Activated CD4-positive, CD25-positive, alpha-beta regulatory T cell treated with anti-CD3 and anti-CD28 coated beads, Interleukin-2, amount 50 U/mL, for 16 hours (primary cell): ENCODE measurements around the gene GSG1L.

Source experiments
- DNase-seq: peaks from one replicate; pipeline ENCODE4 v3.0.0-alpha.2; 2020; ENCODE audit warnings: low read depth, low spot score

GSG1L gene

DNA sequence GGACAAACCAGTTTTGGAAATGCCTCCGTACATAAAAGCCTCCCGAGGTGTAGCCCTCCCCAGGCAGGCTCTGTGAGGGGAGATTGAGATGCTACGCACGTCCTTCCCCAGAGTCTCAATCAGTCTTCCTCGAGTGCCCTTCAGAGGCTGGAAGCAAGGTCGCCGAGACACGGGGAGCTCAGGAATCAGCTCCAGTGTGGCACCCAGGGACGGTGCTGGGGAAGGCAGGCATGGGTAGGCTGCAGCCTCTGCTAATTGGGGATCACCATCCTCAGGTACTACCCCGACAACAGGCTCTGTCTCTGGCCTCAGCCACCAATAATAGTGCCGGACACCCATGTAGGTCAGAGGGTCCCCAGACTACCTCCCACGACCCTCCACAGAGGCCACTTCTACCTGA lies 28.1 kb upstream of the GSG1L start:
- DNase-seq: no peak

DNA sequence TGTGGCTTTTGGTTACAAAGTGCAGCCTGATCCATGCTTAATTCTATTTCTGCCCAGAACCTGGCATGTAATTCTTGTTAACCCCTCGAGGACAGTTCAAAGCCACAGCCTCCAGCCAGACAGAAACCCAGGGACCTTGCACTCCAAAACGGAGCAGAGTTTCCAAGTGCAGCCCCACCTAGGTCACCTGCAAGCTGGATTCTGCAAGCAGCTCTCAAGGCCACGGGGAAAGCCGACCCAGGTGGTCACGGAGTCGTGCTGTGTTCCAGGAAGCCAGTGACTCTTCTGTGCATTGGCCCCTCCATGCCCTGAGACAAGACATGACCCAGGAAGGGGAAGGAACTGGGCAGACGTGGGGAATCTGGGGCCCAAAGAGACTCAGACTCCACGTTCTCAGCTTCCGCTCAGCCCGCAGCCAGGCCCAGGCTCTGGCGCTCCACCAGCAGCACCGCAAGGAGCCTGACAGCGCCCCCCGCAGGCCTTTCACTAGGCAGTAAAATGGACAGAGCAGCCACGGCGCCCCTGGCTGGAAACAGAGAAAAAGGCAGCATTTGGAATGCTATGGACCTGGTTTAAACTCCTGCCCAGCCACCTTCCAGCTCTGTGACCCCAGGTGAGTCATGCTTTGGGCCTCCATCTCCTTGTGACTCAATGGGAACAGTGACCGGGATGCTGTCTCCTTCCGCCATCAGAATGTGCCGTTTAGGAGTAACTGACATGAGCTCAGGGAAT lies 27.3 kb upstream of the GSG1L start:
- DNase-seq: no peak

DNA sequence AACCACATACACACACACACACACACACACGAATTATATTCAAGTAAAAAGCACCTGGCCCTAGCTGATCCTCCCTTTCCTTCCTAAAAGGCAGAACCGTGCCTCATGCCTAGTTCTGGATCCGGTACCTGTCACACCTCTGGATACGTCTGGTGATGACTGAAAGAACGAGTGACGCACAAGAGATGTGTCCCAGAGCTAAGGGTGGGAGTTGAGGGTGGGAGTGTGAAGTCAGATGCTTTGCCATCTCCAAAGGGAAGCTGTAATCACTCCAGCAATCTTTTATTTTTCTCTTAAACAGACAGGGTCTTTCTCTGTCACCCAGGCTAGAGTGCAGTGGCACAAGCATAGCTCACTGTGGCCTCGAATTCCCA lies 26.5 kb upstream of the GSG1L start:
- DNase-seq: no peak

- DNase-seq: no peak
Measured at GRCh38 chr16:28089205-28089991, 25.9 kb upstream of the GSG1L start.

DNA sequence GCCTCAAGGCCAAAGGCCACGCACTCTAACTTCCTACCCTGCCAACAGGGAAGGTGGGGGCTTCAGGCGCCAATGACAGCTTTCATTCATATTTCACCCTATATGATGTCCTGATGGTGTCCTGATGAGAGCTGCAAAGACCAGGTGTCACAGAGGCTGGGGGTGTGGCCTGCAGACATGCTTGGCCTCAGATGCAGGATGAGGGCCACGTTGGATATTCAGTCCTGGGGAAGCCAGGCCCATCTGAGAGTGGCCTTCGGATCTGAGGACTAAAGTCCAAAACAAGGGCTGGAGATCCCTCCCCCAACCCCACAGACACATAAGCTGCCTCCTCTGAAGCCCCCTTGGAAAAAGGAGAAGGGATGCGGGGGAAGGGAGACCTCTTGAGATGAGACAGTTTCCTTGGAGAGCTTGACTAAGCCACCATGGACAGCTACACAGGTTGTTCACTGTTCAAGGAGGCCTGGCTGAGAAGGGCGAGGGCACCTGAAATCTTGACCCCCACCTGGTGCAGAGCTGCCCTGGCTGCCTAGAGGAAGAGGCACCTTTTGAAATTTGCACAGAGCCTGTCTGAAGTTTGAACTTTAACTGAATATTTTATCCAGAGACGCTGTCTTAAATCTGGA lies 24.3 kb upstream of the GSG1L start:
- DNase-seq: no peak

- DNase-seq: no peak
Measured at GRCh38 chr16:28087140-28087660, 23.7 kb upstream of the GSG1L start.

GRCh38 chr16:28086186-28087139 lies 22.9 kb upstream of the GSG1L start:
- DNase-seq: no peak

DNA sequence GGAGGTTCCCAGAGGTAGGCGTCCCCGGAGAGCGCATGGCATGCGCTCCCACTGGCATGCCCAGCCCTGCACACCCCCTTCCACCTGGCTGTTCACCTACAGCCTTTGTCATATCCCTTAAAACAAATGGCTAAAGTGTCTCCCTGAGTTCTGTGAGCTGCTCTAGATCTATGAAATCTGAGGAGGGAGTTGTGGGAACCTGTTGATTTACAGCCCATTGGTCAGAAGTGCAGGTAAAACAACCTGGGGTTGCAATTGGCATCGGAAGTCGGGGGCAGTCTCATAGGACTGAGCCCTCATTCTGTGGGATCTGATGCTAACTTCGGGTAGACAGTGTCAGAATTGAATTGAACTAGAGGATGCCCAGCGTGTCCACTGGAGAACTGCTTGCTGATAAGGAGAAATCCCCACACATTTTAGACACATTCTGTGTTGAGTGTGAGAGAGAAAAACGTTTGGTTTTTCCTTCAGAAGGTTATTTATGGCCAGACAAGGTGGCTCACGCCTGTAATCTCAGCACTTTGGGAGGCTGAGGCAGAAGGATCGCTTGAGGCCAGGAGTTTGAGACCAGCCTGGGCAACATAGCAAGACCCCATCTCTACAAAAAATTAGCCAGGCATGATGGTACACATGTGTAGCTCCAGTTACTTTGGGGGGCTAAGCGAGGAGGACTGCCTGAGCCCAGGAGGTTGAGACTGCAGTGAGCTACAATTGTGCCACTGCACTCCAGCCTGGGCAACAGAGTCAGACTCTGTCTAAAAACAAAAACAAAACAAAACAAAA lies 22.1 kb upstream of the GSG1L start:
- no peak for DNase-seq

DNA sequence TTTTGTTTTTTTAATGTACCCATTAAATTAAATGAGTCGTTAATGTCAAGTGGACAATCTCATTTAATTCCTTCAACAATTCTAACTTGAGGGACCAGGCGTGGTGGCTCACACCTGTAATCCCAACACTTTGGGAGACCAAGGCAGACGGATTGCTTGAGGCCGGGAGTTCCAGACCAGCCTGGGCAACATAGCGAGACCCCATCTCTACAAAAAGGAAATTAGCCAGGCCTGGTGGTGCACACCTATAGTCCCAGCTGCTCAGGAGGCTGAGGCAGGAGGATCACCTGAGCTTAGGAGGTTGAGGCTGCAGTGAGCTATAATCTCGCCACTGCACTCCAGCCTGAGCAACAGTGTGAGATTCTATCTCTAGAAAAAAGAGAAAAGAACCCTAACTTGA lies 20.7 kb upstream of the GSG1L start:
- no peak for DNase-seq

DNA sequence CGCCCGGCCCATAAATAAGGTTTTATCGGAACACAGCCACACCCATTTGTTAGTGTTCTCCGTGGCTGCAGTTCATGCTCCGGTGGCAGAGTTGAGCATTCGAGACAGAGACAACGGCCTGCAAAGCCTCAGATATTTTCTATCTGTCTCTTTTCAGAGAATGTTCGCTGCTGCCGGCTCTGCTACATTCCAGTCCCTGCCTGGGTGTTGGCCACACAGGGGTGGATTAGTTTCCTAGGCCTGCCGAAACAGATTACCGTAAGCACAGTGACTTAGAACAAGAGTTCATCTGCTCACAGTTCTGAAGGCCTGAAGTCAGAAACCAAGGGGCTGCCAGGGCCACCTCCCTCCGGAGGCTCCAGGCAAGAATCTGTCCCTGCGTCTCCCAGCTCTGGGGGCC lies 19.1 kb upstream of the GSG1L start:
- DNase-seq: no peak

- DNase-seq: no peak
Measured at GRCh38 chr16:28081391-28081968, 18.0 kb upstream of the GSG1L start.

- no peak for DNase-seq
Measured at GRCh38 chr16:28078261-28078660, 14.7 kb upstream of the GSG1L start.

GRCh38 chr16:28073836-28074235 lies 10.3 kb upstream of the GSG1L start:
- no peak for DNase-seq

GRCh38 chr16:28072087-28072486 lies 8.6 kb upstream of the GSG1L start:
- DNase-seq: no peak

- no peak for DNase-seq
Measured at GRCh38 chr16:28069971-28070794, 6.7 kb upstream of the GSG1L start.

DNA sequence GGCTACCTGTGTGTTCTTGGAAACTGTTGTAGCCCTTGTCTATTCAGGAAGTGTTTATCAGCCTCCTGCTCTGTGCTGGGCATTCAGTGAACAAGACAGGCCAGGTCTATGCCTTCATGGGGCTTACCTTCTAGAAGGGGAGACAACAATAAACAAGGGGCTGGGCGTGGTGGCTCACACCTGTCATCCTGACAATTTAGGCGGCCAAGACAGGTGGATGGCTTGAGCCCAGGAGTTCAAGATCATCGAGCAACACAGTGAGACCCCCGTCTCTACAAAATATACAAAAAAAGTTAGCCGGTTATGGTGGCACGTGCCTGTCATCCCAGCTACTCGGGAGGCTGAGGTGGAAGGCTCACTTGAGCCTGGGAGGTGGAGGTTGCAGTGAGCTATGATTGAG lies 5.5 kb upstream of the GSG1L start:
- DNase-seq: no peak

DNA sequence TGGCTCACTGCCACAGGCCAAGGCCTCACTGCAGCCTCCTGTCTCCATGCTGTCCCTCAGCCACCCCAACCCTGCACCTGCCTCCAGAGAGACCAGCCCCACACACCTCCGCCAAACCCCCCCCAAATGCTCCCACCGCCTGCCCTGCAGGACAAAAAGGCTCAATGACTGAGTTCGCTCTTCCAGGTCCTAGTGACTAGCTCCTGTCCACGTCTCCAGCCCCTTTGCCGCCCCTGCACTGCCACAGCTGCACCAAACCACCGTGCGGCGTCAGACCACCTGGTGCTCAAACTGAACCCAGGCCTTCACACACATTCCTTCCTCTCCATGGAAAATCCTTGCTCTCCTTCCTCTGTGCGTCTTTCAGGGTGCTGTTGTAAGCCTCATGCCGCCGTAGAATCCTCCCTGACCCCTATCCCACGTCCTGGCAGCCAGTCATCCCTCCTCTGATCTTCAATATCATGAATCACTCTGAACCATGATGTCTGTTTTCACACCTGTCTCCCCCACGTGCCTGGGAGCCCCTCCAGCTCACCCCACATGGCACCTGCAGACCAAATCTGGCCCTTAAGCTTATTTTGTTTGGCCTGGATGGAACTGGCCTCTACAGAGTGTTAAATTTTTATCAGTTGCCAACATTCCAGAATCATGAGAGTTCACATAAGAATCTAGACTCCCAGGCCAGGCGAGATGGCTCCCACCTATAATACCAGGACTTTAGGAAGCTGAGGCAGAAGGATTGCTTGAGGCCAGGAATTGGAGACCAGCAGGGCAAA lies 4.3 kb upstream of the GSG1L start:
- no peak for DNase-seq

- no peak for DNase-seq
Measured at GRCh38 chr16:28064706-28065249, 1.3 kb upstream of the GSG1L start.
